Smooth muscle cell (in vitro differentiated cells): ENCODE data around the gene AADACL3. TPM values are rescaled to one million over a fixed set of nuclear protein-coding genes. Genes with fewer than 3 reads are reported as not detected.

ENCODE experiments used
- DNase-seq: peaks from one replicate; lab custom pipeline; 2025; ENCODE audit not compliant: unreplicated experiment; lab: John Stamatoyannopoulos, UW
- H2AFZ ChIP-seq: fragments of 200-600 bp; sonication (generic); 2 replicates; pipeline ENCODE4 v1.6.0; 2016; ENCODE audit warnings: antibody characterized with exemption, low read depth, mild to moderate bottlenecking
- H3F3A ChIP-seq: fragments of 200-600 bp; sonication (generic); 2 replicates; pipeline ENCODE4 v1.6.0; 2017; ENCODE audit warnings: antibody characterized with exemption, low read depth
- H3K27ac ChIP-seq: fragments of 200-600 bp; sonication (generic); 2 replicates; pipeline ENCODE4 v1.5.1; 2016; ENCODE audit warnings: low read depth, mild to moderate bottlenecking
- H3K27me3 ChIP-seq: fragments of 200-600 bp; sonication (generic); 2 replicates; pipeline ENCODE4 v1.6.1; 2016; ENCODE audit warnings: low read depth, mild to moderate bottlenecking
- H3K36me3 ChIP-seq: fragments of 200-600 bp; sonication (generic); 2 replicates; pipeline ENCODE4 v1.5.1; 2016; ENCODE audit warnings: low read depth
- H3K4me1 ChIP-seq: fragments of 200-600 bp; sonication (generic); 2 replicates; pipeline ENCODE4 v1.5.1; 2016; ENCODE audit warnings: low read depth
- H3K4me2 ChIP-seq: fragments of 200-600 bp; sonication (generic); 2 replicates; pipeline ENCODE4 v1.6.0; 2016; ENCODE audit warnings: mild to moderate bottlenecking
- H3K4me3 ChIP-seq: fragments of 200-600 bp; sonication (generic); 2 replicates; pipeline ENCODE4 v1.5.1; 2016; ENCODE audit warnings: mild to moderate bottlenecking
- H3K79me2 ChIP-seq: fragments of 200-600 bp; sonication (generic); 2 replicates; pipeline ENCODE4 v1.6.0; 2016; ENCODE audit warnings: low read depth, mild to moderate bottlenecking
- H3K9ac ChIP-seq: fragments of 200-600 bp; sonication (generic); 2 replicates; pipeline ENCODE4 v1.6.0; 2016; ENCODE audit warnings: low read depth
- H3K9me3 ChIP-seq: fragments of 200-600 bp; sonication (generic); replicated peaks from 2 replicates; pipeline ENCODE4 v1.5.1; 2016; ENCODE audit warnings: low read depth
- H4K20me1 ChIP-seq: fragments of 200-600 bp; sonication (generic); 2 replicates; pipeline ENCODE4 v1.6.0; 2016; ENCODE audit warnings: low read depth
- WGBS: methylation state at CpG from one replicate; pipeline ENCODE4 v1.1.7; 2016; ENCODE audit warnings: low lambda C conversion rate; 5-methylcytosine and 5-hydroxymethylcytosine counted together
- polyA plus RNA-seq: library from polyadenylated mRNA; unstranded; fragments of >200 nt; fragmentation: Nextera tagmentation; extraction: Ambion mirVana; gene quantifications from 2 replicates; pipeline ENCODE4 v1.2.1, GENCODE V29; 2016
- total RNA-seq: library from RNA; depleted of rRNA; stranded (reverse); fragments of >200 nt; gene quantifications from 2 replicates; pipeline ENCODE4 v1.2.3, GENCODE V29; 2014
- TF ChIP-seq, protein P1 (sequence below): fragments of 200-600 bp; sonication (generic); IDR thresholded peaks from 2 replicates; pipeline ENCODE4 v1.5.1; 2017; ENCODE audit warnings: borderline replicate concordance, mild to moderate bottlenecking, antibody characterized with exemption; ENCODE audit not compliant: insufficient read depth, poor library complexity, severe bottlenecking

The AADACL3 gene
- total and polyA plus RNA-seq, 2 experiments from 2014 or later = 0.13 to 0.25 TPM

GRCh38 chr1:12708396-12709090 is 7.4 kb upstream of the AADACL3 start:
- no peaks in the 10 kb centered on the region for H3F3A ChIP-seq
- H3K4me1 ChIP-seq = no peaks in the 10 kb centered on the region
- H3K36me3 ChIP-seq = no peaks in the 10 kb centered on the region
- no peaks in the 10 kb centered on the region for H3K27me3 ChIP-seq
- 84% methylated on average over 4 of the region's 4 CpGs for WGBS
- H3K4me3 ChIP-seq = no peak overlapping the region
- no peaks in the 10 kb centered on the region for H3K9me3 ChIP-seq
- H3K27ac ChIP-seq = no peak overlapping the region
- no peak overlapping the region for H3K9ac ChIP-seq
- DNase-seq = no peak
- no peak overlapping the region for H3K4me2 ChIP-seq
- TF ChIP-seq, protein P1, sequence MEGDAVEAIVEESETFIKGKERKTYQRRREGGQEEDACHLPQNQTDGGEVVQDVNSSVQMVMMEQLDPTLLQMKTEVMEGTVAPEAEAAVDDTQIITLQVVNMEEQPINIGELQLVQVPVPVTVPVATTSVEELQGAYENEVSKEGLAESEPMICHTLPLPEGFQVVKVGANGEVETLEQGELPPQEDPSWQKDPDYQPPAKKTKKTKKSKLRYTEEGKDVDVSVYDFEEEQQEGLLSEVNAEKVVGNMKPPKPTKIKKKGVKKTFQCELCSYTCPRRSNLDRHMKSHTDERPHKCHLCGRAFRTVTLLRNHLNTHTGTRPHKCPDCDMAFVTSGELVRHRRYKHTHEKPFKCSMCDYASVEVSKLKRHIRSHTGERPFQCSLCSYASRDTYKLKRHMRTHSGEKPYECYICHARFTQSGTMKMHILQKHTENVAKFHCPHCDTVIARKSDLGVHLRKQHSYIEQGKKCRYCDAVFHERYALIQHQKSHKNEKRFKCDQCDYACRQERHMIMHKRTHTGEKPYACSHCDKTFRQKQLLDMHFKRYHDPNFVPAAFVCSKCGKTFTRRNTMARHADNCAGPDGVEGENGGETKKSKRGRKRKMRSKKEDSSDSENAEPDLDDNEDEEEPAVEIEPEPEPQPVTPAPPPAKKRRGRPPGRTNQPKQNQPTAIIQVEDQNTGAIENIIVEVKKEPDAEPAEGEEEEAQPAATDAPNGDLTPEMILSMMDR = no peak
- no peaks in the 10 kb centered on the region for H4K20me1 ChIP-seq
- no peak overlapping the region for H2AFZ ChIP-seq
- H3K79me2 ChIP-seq = no peaks in the 10 kb centered on the region

- TF ChIP-seq, protein P1 = no peak
- Histone ChIP-seq H3F3A (no peaks in the 10 kb centered on the region), H3K4me1 (no peaks in the 10 kb centered on the region), H3K79me2 (no peaks in the 10 kb centered on the region), H3K4me3 (no peak overlapping the region), H3K9ac (no peak overlapping the region), H3K36me3 (no peaks in the 10 kb centered on the region), H3K9me3 (no peaks in the 10 kb centered on the region), H2AFZ (no peak overlapping the region), H3K27ac (no peak overlapping the region), H3K4me2 (no peak overlapping the region), H3K27me3 (no peaks in the 10 kb centered on the region), H4K20me1 (no peaks in the 10 kb centered on the region)
- 38% methylated on average over 1 of the region's 1 CpG for WGBS
- DNase-seq = no peak
These were observed 6.8 kb upstream of the AADACL3 start for GRCh38 chr1:12709091-12709491.

- Histone ChIP-seq H3K27ac (no peak overlapping the region), H3K9me3 (no peaks in the 10 kb centered on the region), H3K79me2 (no peaks in the 10 kb centered on the region), H3K4me1 (no peaks in the 10 kb centered on the region), H3K4me2 (no peak overlapping the region), H3F3A (no peaks in the 10 kb centered on the region), H3K27me3 (no peaks in the 10 kb centered on the region), H4K20me1 (no peaks in the 10 kb centered on the region), H3K4me3 (no peak overlapping the region), H2AFZ (no peak overlapping the region), H3K9ac (no peak overlapping the region), H3K36me3 (no peaks in the 10 kb centered on the region)
- no peak for DNase-seq
- TF ChIP-seq, protein P1 = no peak
- WGBS = 78% methylated on average over 3 of the region's 3 CpGs
These were observed 6.2 kb upstream of the AADACL3 start for GRCh38 chr1:12709696-12710095.

- Histone ChIP-seq H2AFZ (no peak overlapping the region), H3K79me2 (no peaks in the 10 kb centered on the region), H3K9me3 (no peaks in the 10 kb centered on the region), H3F3A (no peaks in the 10 kb centered on the region), H3K27ac (no peak overlapping the region), H4K20me1 (no peaks in the 10 kb centered on the region), H3K36me3 (no peaks in the 10 kb centered on the region), H3K27me3 (no peaks in the 10 kb centered on the region), H3K9ac (no peak overlapping the region), H3K4me3 (no peak overlapping the region), H3K4me2 (no peak overlapping the region), H3K4me1 (no peaks in the 10 kb centered on the region)
- no peak for DNase-seq
- TF ChIP-seq, protein P1 = no peak
- WGBS = 41% methylated on average over 3 of the region's 3 CpGs
These were observed 4.4 kb upstream of the AADACL3 start for GRCh38 chr1:12711536-12711935.
